HG02588 (cell line): Measurements from ENCODE around the gene RSU1.

Experiments used
- ATAC-seq: cut with Tn5 transposase; IDR thresholded peaks from one replicate; pipeline ENCODE4 v1.9.1; 2021; ENCODE audit warnings: mild to moderate bottlenecking, moderate library complexity; ENCODE audit not compliant: unreplicated experiment

RSU1 gene

GRCh38 chr10:16685551-16685950 is 131.7 kb downstream of the RSU1 start:
- no peak for ATAC-seq

- no peak for ATAC-seq
Measured at GRCh38 chr10:16681521-16681920, 135.7 kb downstream of the RSU1 start.

GRCh38 chr10:16679511-16679910 is 137.7 kb downstream of the RSU1 start:
- ATAC-seq = no peak

GRCh38 chr10:16675334-16675733 is 141.9 kb downstream of the RSU1 start:
- no peak for ATAC-seq

GRCh38 chr10:16674147-16674703 is 143.0 kb downstream of the RSU1 start:
- ATAC-seq = no peak

- ATAC-seq = no peak
Measured at GRCh38 chr10:16673443-16673842, 143.8 kb downstream of the RSU1 start.

- ATAC-seq = no peak
Measured at GRCh38 chr10:16663444-16663843, 153.8 kb downstream of the RSU1 start.

GRCh38 chr10:16662923-16663322 is 154.3 kb downstream of the RSU1 start:
- no peak for ATAC-seq

GRCh38 chr10:16656895-16657294 is 160.3 kb downstream of the RSU1 start:
- ATAC-seq = no peak

GRCh38 chr10:16653224-16653623 is 164.0 kb downstream of the RSU1 start:
- ATAC-seq = no peak

GRCh38 chr10:16652154-16652553 is 165.1 kb downstream of the RSU1 start:
- ATAC-seq = no peak

GRCh38 chr10:16649757-16650156 is 167.5 kb downstream of the RSU1 start:
- no peak for ATAC-seq

GRCh38 chr10:16648366-16648765 is 168.9 kb downstream of the RSU1 start:
- ATAC-seq = no peak

- no peak for ATAC-seq
Measured at GRCh38 chr10:16646181-16647059, 170.8 kb downstream of the RSU1 start.

GRCh38 chr10:16644146-16644545 is 173.1 kb downstream of the RSU1 start:
- ATAC-seq = no peak

- no peak for ATAC-seq
Measured at GRCh38 chr10:16643502-16643901, 173.7 kb downstream of the RSU1 start.

GRCh38 chr10:16640153-16640552 is 177.1 kb downstream of the RSU1 start:
- no peak for ATAC-seq

GRCh38 chr10:16639471-16639870 is 177.8 kb downstream of the RSU1 start:
- no peak for ATAC-seq

- no peak for ATAC-seq
Measured at GRCh38 chr10:16632996-16633395, 184.2 kb downstream of the RSU1 start.

- ATAC-seq = no peak
Measured at GRCh38 chr10:16626697-16627096, 190.5 kb downstream of the RSU1 start.

GRCh38 chr10:16612981-16613355 is 204.3 kb downstream of the RSU1 start:
- no peak for ATAC-seq

- ATAC-seq = no peak
Measured at GRCh38 chr10:16612115-16612980, 204.9 kb downstream of the RSU1 start.
